SH-SY5Y (cell line): ENCODE measurements around the gene BTG2.

Source experiments
- GATA2 ChIP-seq: IDR thresholded peaks from 2 replicates; pipeline ENCODE4 v1.6.1; 2011; ENCODE audit warnings: mild to moderate bottlenecking, low read depth, low read length
- GATA3 ChIP-seq: IDR thresholded peaks from 2 replicates; pipeline ENCODE4 v1.6.1; 2011; ENCODE audit warnings: low read depth, mild to moderate bottlenecking, low read length, moderate library complexity

The BTG2 gene

DNA sequence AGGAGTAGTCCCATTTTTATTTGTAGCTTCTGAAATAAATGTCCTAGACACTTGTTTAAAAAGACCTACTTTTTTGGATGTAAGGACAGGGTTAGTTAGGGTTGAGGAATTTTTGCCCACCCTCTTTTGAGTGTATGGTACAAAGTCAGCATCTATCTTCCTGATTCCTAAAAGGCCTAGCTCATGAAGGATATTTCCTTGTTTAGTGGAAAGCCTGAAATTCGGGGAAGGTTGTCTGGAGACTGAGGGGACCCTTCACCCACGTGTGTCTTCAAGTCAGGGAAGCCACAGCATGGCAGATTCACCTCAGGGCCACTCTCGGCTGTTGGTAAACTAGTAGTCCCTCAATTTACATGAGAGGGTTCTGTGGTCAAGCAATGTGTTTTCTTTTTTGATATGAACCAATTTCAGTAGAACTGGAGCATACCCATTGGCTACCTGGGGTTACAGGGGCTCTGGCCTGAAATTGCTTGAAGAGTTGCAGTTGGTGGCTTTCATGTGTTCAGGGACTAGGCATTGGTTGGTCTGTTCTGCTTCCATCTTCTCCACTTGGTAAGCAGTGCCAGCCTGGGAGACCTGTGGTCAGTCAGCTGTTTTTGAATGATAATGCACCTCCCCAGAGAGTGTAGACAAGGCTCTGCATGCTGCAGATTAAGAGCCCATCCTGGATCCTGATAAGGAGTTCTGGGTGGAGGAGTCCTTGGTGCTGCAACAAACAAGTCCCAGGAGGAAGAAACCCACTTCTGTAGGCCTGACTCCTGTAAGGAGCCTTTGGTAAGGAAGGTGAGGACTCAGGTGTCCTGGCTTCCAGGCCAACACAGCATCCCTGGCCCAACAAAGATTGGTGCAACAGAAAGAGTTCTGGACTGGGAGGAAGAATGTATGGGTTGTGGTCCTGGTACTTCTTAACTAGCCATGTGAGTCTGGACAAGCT, 6.3 kb downstream of the BTG2 start:
- no peak for TF ChIP-seq GATA2

GRCh38 chr1:203316626-203317093, 11.3 kb downstream of the BTG2 start:
- TF ChIP-seq GATA2, result peak; percentile 90
- TF ChIP-seq GATA3, result no peak

- TF ChIP-seq GATA3 (no peak), GATA2 (no peak)
These were observed 12.3 kb downstream of the BTG2 start for GRCh38 chr1:203317429-203318228.

- TF ChIP-seq GATA3 (no peak), GATA2 (no peak)
These were observed 12.9 kb downstream of the BTG2 start for GRCh38 chr1:203318229-203318517.

GRCh38 chr1:203320591-203321272, 15.4 kb downstream of the BTG2 start:
- TF ChIP-seq GATA3, result no peak
- TF ChIP-seq GATA2, result no peak

GRCh38 chr1:203321273-203322052, 16.1 kb downstream of the BTG2 start:
- no peak for TF ChIP-seq GATA2
- TF ChIP-seq GATA3, result no peak

- TF ChIP-seq GATA2 (no peak), GATA3 (no peak)
These were observed 17.3 kb downstream of the BTG2 start for GRCh38 chr1:203322500-203323179.

- TF ChIP-seq GATA3 (no peak), GATA2 (no peak)
These were observed 18.3 kb downstream of the BTG2 start for GRCh38 chr1:203323587-203323986.

DNA sequence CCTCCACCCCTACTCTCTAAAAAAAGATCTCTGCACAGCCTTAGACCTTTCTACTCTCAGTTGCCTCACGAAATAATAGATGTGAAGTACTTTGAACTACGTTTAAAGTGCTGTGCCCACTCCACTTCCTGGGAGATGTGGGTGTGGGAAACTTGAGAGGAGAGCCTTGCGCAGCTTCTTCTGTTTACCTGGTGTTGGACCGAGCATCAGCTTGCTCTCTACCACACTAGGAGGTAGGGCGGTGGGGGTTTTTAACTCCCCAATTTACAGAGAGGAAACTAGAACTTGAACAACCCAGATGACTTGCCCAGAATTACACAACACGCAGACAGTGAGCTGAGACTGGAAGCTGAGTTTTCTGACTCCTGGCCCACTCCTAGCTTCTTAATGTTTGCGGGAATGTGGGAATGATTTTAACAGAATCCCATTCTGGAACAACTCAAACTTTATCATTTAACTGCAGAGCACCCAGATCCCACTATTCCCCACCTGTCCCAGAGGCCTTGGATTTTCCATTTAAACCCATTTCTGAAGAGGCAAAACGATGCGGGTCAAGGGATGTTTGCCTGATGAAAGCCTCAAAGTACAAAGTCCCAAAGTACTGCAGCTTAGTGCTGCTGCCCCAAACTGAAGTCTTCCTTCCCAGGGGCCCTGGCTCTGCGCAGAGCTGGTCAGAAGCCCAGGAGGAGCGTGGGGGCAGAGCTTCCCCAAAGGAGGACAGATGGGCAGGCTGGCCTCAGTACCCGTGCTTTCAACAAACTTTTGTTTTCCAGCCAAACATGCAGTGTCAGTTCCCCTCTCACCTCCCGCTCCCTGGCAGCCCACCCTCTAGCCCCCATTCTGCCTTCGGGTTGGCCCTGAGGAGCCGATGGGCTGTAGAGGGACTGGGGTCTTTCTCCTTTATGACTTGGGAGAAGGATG, 19.0 kb downstream of the BTG2 start:
- TF ChIP-seq GATA2 (no peak), GATA3 (no peak)

DNA sequence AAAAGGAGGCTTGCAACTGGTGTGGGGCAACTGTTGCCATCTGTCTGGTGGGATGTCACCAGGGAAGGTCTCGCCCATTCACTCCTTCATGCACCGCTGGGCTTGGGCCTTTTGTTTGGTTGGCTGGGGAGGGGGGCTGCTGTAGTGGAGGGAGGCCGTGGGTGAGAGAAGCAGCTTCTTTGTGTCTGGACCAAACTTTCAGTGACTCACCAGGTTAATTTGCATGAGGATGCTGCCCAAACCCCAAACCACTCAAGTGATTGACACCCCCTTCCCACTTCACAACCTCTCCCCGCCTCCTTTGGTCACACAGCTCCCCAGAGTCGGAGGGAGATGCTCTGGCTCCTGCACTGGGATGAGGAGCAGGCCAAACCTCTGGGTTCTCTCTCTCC, 19.7 kb downstream of the BTG2 start:
- no peak for TF ChIP-seq GATA3
- no peak for TF ChIP-seq GATA2

DNA sequence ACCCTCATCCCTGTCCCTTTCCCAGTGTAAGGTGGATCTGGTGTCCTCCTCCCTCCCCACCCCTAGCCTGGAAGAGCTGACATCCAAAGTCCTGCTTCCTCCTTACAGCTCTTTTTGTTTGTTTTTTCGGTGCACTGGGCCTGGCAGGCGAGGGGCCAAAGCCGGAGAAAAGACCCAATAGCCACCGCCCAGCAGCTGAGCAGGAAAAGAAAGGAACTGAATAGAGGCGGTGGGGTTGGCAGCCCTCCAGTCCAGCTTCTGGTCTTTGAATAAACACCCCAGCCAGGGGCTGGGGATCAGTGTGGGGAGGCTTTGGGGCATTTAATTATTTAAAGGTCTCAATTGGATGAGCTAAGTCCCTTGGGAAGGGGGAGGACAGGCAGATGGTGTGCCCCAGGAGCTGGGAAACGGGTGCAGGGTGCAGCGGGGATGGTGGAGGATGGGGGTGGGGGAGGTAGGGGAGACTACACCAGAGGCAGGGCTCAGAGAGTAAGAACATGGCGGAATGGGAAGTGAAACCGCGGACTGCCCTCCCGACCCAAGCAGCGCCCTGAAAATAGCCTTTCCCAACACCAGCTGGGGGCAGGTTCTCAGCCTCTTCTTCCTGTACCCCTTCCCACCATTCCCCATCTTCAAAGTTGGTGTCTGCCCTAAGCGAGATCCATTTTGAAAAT, 20.2 kb downstream of the BTG2 start:
- TF ChIP-seq GATA3, result no peak
- TF ChIP-seq GATA2, result no peak
